Loucy (cell line): ENCODE measurements around the gene PSMA6.

Experiments
- H2AFZ ChIP-seq: fragments of 200-600 bp; sonication (generic); 2 replicates; pipeline ENCODE4 v1.6.0; 2016; ENCODE audit warnings: antibody characterized with exemption, mild to moderate bottlenecking, low read length, moderate library complexity
- H3F3A ChIP-seq: fragments of 200-600 bp; 2 replicates; pipeline ENCODE4 v1.6.0; 2016; ENCODE audit warnings: antibody characterized with exemption, low read depth, mild to moderate bottlenecking
- H3K27me3 ChIP-seq: fragments of 200-600 bp; sonication (generic); 2 replicates; pipeline ENCODE4 v1.6.1; 2014; ENCODE audit warnings: low read length, mild to moderate bottlenecking; ENCODE audit not compliant: insufficient read depth, poor library complexity, severe bottlenecking
- H3K36me3 ChIP-seq: fragments of 200-600 bp; sonication (generic); 2 replicates; pipeline ENCODE4 v1.6.1; 2016; ENCODE audit warnings: low read length; ENCODE audit not compliant: insufficient read depth
- H3K4me1 ChIP-seq: fragments of 200-600 bp; sonication (generic); 2 replicates; pipeline ENCODE4 v1.5.1; 2014; ENCODE audit warnings: low read length, mild to moderate bottlenecking; ENCODE audit not compliant: insufficient read depth, poor library complexity, severe bottlenecking
- H3K4me2 ChIP-seq: fragments of 200-600 bp; sonication (generic); 2 replicates; pipeline ENCODE4 v1.6.0; 2014; ENCODE audit warnings: antibody characterized with exemption, low read length, low read depth, mild to moderate bottlenecking; ENCODE audit not compliant: poor library complexity, severe bottlenecking
- H3K4me3 ChIP-seq: fragments of 200-600 bp; sonication (generic); 2 replicates; pipeline ENCODE4 v1.5.1; 2014; ENCODE audit warnings: low read length, mild to moderate bottlenecking, mixed read lengths; ENCODE audit not compliant: poor library complexity, severe bottlenecking
- H3K79me2 ChIP-seq: fragments of 200-600 bp; sonication (generic); 2 replicates; pipeline ENCODE4 v1.6.1; 2014; ENCODE audit warnings: low read length; ENCODE audit not compliant: insufficient read depth
- H3K9ac ChIP-seq: fragments of 200-600 bp; sonication (generic); 2 replicates; pipeline ENCODE4 v1.6.0; 2014; ENCODE audit warnings: mild to moderate bottlenecking, low read depth, low read length, moderate library complexity; ENCODE audit not compliant: poor library complexity, severe bottlenecking
- H3K9me2 ChIP-seq: fragments of 200-600 bp; sonication (generic); replicated peaks from 2 replicates; pipeline ENCODE4 v1.6.1; 2016; ENCODE audit warnings: low read depth, low read length, mixed read lengths
- H3K9me3 ChIP-seq: fragments of 200-600 bp; sonication (generic); 2 replicates; pipeline ENCODE4 v1.6.1; 2014; ENCODE audit warnings: mild to moderate bottlenecking, antibody characterized with exemption, low read length, low read depth; ENCODE audit not compliant: insufficient read depth
- H4K20me1 ChIP-seq: fragments of 200-600 bp; sonication (generic); 2 replicates; pipeline ENCODE4 v1.6.0; 2014; ENCODE audit warnings: antibody characterized with exemption, low read length, mild to moderate bottlenecking; ENCODE audit not compliant: insufficient read depth, poor library complexity, severe bottlenecking
- EZH2phosphoT487 ChIP-seq: fragments of 200-600 bp; IDR thresholded peaks from 2 replicates; pipeline ENCODE4 v1.6.1; 2018; ENCODE audit warnings: antibody characterized with exemption, mild to moderate bottlenecking, moderate library complexity, borderline replicate concordance
- TF ChIP-seq, protein P1 (sequence below): fragments of 200-600 bp; sonication (generic); conservative IDR thresholded peaks from 2 replicates; pipeline ENCODE4 v1.5.1; 2014; ENCODE audit warnings: mild to moderate bottlenecking, antibody characterized with exemption, low read length

PSMA6 gene

DNA sequence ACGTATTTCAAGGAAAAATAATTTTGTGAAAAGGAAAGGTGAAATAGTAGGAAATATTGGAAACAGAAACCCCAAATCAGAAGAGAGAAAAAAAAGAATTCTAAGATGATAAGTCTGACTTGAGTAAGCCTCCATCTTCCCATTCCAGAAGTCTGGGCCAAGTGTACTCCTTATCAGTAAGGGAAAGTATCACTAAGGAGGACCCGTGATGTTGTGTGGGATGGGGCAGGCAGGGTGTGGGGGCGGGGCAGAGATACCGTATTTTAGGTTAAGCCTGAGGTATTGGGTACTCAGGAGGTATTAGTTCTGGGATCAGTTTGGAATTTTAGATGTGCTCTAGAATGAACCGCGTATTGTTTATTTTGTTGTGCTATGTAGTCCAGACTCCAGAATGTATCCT is 33.8 kb upstream of the PSMA6 start:
- H3K9ac ChIP-seq, result no peak overlapping the region
- TF ChIP-seq, protein P1, sequence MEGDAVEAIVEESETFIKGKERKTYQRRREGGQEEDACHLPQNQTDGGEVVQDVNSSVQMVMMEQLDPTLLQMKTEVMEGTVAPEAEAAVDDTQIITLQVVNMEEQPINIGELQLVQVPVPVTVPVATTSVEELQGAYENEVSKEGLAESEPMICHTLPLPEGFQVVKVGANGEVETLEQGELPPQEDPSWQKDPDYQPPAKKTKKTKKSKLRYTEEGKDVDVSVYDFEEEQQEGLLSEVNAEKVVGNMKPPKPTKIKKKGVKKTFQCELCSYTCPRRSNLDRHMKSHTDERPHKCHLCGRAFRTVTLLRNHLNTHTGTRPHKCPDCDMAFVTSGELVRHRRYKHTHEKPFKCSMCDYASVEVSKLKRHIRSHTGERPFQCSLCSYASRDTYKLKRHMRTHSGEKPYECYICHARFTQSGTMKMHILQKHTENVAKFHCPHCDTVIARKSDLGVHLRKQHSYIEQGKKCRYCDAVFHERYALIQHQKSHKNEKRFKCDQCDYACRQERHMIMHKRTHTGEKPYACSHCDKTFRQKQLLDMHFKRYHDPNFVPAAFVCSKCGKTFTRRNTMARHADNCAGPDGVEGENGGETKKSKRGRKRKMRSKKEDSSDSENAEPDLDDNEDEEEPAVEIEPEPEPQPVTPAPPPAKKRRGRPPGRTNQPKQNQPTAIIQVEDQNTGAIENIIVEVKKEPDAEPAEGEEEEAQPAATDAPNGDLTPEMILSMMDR, result no peak
- no peak overlapping the region for H2AFZ ChIP-seq
- no peaks in the 10 kb centered on the region for H3K79me2 ChIP-seq
- peaks cover 3% of the 10 kb centered on the region for H3K4me1 ChIP-seq
- no peaks in the 10 kb centered on the region for H3K27me3 ChIP-seq
- no peaks in the 10 kb centered on the region for H4K20me1 ChIP-seq
- H3K4me3 ChIP-seq, result no peak overlapping the region
- H3K4me2 ChIP-seq, result no peak overlapping the region
- peaks cover 10% of the 10 kb centered on the region; the same call in 1 of the 2 replicates for H3K36me3 ChIP-seq
- no peaks in the 10 kb centered on the region for H3K9me2 ChIP-seq
- no peaks in the 10 kb centered on the region for H3K9me3 ChIP-seq
- H3F3A ChIP-seq, result no peaks in the 10 kb centered on the region

DNA sequence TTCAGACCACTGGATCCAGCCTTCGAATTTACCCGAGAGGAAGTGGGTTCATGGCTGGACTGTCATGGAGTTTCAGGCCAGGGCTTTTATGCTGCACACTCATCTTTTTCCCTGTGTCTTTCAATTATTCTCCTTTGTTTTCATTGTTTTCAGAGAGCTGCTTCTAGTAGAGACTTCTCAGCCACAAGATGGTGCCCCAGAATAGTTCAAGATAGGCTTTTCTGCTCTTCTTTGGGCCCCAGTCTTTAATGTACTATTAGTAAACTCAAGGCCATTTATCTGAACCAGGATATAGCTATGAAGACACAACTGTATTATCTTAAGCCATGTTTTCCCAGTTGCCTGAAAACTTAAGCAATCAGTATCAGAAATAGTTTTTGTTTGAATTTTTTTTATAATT is 30.4 kb upstream of the PSMA6 start:
- H3K9me2 ChIP-seq, result no peaks in the 10 kb centered on the region
- no peaks in the 10 kb centered on the region for H3K79me2 ChIP-seq
- no peak overlapping the region for H3K4me2 ChIP-seq
- no peak overlapping the region for H2AFZ ChIP-seq
- no peak for TF ChIP-seq EZH2phosphoT487
- TF ChIP-seq, protein P1, result peak; percentile 45
- no peaks in the 10 kb centered on the region for H4K20me1 ChIP-seq
- H3K9ac ChIP-seq, result no peak overlapping the region
- peaks cover 15% of the 10 kb centered on the region; the same call in 1 of the 2 replicates for H3K36me3 ChIP-seq
- H3K4me3 ChIP-seq, result no peak overlapping the region
- H3K4me1 ChIP-seq, result no peaks in the 10 kb centered on the region
- H3K27me3 ChIP-seq, result no peaks in the 10 kb centered on the region
- H3F3A ChIP-seq, result no peaks in the 10 kb centered on the region
- H3K9me3 ChIP-seq, result no peaks in the 10 kb centered on the region

DNA sequence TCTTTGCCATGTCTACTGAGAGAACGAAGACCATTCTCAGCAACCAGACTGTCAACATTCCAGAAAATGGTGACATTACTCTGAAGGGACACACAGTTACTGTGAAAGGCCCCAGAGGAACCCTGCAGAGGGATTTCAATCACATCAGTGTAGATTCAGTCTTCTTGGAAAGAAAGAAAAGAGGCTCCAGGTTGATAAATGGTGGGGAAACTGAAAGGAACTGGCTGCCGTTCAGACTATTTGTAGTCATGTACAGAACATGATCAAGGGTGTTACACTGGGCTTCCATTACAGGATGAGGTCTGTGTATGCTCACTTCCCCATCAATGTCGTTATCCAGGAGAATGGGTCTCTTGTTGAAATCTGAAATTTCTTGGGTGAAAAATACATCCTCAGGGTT is 29.7 kb upstream of the PSMA6 start:
- no peak overlapping the region for H3K4me2 ChIP-seq
- no peaks in the 10 kb centered on the region for H3K79me2 ChIP-seq

More for the DNA sequence above, 29.7 kb upstream of the PSMA6 start:
- Histone ChIP-seq H3K27me3 (no peaks in the 10 kb centered on the region), H3F3A (no peaks in the 10 kb centered on the region), H3K9me2 (no peaks in the 10 kb centered on the region), H3K4me1 (no peaks in the 10 kb centered on the region), H3K9ac (no peak overlapping the region), H3K4me3 (no peak overlapping the region), H2AFZ (no peak overlapping the region), H4K20me1 (no peaks in the 10 kb centered on the region), H3K36me3 (peaks cover 19% of the 10 kb centered on the region; the same call in 1 of the 2 replicates), H3K9me3 (no peaks in the 10 kb centered on the region)
- TF ChIP-seq, protein P1, result no peak
- no peak for TF ChIP-seq EZH2phosphoT487
